ENCODE data around the gene DHX30. TPM values are rescaled to one million over a fixed set of nuclear protein-coding genes. Genes with fewer than 3 reads are reported as not detected.

The DHX30 gene
- total and polyA plus RNA-seq, 9 donors: 19.5 to 66.8 (median 55.1) TPM

GRCh38 chr3:47849699-47850563 lies 47.0 kb downstream of the DHX30 start:
- WGBS, 3 donors: 78 to 82% (median 80%) methylated on average over 35 of the region's 35 CpGs
- intact Hi-C loops (cut with DNase I): loop anchor here in 2 of 4 donors (5.0 to 10.0 kb wide), 2 partner anchors 132 to 305 kb away; no protein-coding TSS in a partner anchor
- Histone ChIP-seq H3K36me3 (no peaks in the 10 kb centered on the region), H3K9me3 (no peaks in the 10 kb centered on the region), H3K4me3 (no peak overlapping the region), H3K27ac (no peak overlapping the region), H3K27me3 (no peaks in the 10 kb centered on the region), H3K4me1 (ENCODE audit: insufficient read depth) (no peaks in the 10 kb centered on the region)
- no peak for TF ChIP-seq POLR2A (IDR thresholded peaks at IDR 0.05)
- no peak for TF ChIP-seq EP300 (IDR thresholded peaks at IDR 0.05)
- TF ChIP-seq CTCF (IDR thresholded peaks at IDR 0.05): no peak
- peak in 2 of 5 donors; percentile 37 to 46 for DNase-seq

- no peak overlapping the region for H3K27ac ChIP-seq
- H3K4me3 ChIP-seq: no peak overlapping the region
- H3K4me1 ChIP-seq (ENCODE audit: insufficient read depth): no peaks in the 10 kb centered on the region
- no peaks in the 10 kb centered on the region for H3K27me3 ChIP-seq
- intact Hi-C loops (cut with DNase I): no loop called here
- TF ChIP-seq EP300 (IDR thresholded peaks at IDR 0.05) (no peak), POLR2A (IDR thresholded peaks at IDR 0.05) (no peak), CTCF (IDR thresholded peaks at IDR 0.05) (no peak)
- H3K9me3 ChIP-seq: no peaks in the 10 kb centered on the region
- 63 to 69% (median 69%) methylated on average over 13 to 14 of the region's 14 CpGs for WGBS, 3 donors
- no peaks in the 10 kb centered on the region for H3K36me3 ChIP-seq
- DNase-seq: no peak
Measured at GRCh38 chr3:47850564-47851410, 47.8 kb downstream of the DHX30 start.

- Histone ChIP-seq H3K27me3 (no peaks in the 10 kb centered on the region), H3K4me3 (no peak overlapping the region), H3K4me1 (ENCODE audit: insufficient read depth) (no peaks in the 10 kb centered on the region), H3K9me3 (no peaks in the 10 kb centered on the region), H3K36me3 (no peaks in the 10 kb centered on the region), H3K27ac (no peak overlapping the region)
- DNase-seq: no peak
- intact Hi-C loops (cut with DNase I): no loop called here
- TF ChIP-seq POLR2A (IDR thresholded peaks at IDR 0.05) (no peak), CTCF (IDR thresholded peaks at IDR 0.05) (no peak), EP300 (IDR thresholded peaks at IDR 0.05) (no peak)
- WGBS, 3 donors: 86 to 91% (median 90%) methylated on average over 12 of the region's 12 CpGs
Measured at GRCh38 chr3:47851888-47852603, 49.1 kb downstream of the DHX30 start.

All from ovary (tissue), 9 donors.